Osteocyte (in vitro differentiated cells): ENCODE data around the gene ROS1. TPM values are rescaled to one million over a fixed set of nuclear protein-coding genes. Genes with fewer than 3 reads are reported as not detected.

Experiments
- DNase-seq: peaks from one replicate; pipeline ENCODE4 v3.0.0; 2021; ENCODE audit warnings: mixed read lengths; ENCODE audit not compliant: unreplicated experiment; ENCODE audit errors: extremely low spot score
- H3K27ac Mint-ChIP-seq: one replicate; pipeline ENCODE4 v1.8.0; 2021; ENCODE audit warnings: mild to moderate bottlenecking, mixed read lengths; ENCODE audit not compliant: unreplicated experiment
- H3K27me3 Mint-ChIP-seq: one replicate; pipeline ENCODE4 v1.8.0; 2021; ENCODE audit warnings: mixed read lengths; ENCODE audit not compliant: unreplicated experiment
- H3K36me3 Mint-ChIP-seq: one replicate; pipeline ENCODE4 v1.8.0; 2021; ENCODE audit warnings: mixed read lengths; ENCODE audit not compliant: unreplicated experiment
- H3K4me1 Mint-ChIP-seq: one replicate; pipeline ENCODE4 v1.8.0; 2021; ENCODE audit warnings: mixed read lengths; ENCODE audit not compliant: unreplicated experiment
- H3K4me3 Mint-ChIP-seq: one replicate; pipeline ENCODE4 v1.8.0; 2021; ENCODE audit warnings: mild to moderate bottlenecking, moderate library complexity, mixed read lengths; ENCODE audit not compliant: unreplicated experiment
- H3K9me3 Mint-ChIP-seq: one replicate; pipeline ENCODE4 v1.8.0; 2021; ENCODE audit warnings: mixed read lengths; ENCODE audit not compliant: unreplicated experiment
- total RNA-seq: library from RNA; stranded (reverse); gene quantifications from 2 replicates; pipeline ENCODE4 v1.2.1, GENCODE V29; 2021
- TF ChIP-seq, protein P1 (sequence below): fragments of 200-600 bp; sonication (generic); IDR thresholded peaks from 2 replicates; pipeline ENCODE4 v1.5.0; 2021; ENCODE audit warnings: antibody characterized with exemption, mild to moderate bottlenecking, moderate library complexity

Gene ROS1
- total RNA-seq, 1 donor from 2014 or later, result not detected

DNA sequence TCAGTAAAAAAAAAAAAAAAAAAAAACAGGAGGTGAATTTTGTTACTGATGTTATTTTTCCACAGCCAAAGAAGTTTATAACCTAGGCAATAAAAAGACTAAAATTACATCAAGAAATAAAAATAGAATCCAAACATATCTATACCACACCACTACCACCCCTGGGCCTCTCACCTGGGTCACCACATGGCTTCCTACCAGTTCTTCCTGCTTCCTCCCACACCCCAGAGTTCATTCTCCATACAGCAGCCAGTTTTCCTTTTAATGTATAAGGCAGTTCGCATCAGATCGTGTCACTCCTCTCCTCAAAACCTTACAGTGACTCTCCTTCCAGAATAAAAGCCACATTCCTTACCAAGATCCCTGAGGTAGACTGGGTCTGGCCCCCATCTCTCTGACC is 23.9 kb downstream of the ROS1 start:
- no peak overlapping the region for H3K27ac Mint-ChIP-seq
- H3K4me1 Mint-ChIP-seq, result no peaks in the 10 kb centered on the region
- no peak for DNase-seq
- H3K36me3 Mint-ChIP-seq, result no peaks in the 10 kb centered on the region
- H3K9me3 Mint-ChIP-seq, result no peaks in the 10 kb centered on the region
- TF ChIP-seq, protein P1, sequence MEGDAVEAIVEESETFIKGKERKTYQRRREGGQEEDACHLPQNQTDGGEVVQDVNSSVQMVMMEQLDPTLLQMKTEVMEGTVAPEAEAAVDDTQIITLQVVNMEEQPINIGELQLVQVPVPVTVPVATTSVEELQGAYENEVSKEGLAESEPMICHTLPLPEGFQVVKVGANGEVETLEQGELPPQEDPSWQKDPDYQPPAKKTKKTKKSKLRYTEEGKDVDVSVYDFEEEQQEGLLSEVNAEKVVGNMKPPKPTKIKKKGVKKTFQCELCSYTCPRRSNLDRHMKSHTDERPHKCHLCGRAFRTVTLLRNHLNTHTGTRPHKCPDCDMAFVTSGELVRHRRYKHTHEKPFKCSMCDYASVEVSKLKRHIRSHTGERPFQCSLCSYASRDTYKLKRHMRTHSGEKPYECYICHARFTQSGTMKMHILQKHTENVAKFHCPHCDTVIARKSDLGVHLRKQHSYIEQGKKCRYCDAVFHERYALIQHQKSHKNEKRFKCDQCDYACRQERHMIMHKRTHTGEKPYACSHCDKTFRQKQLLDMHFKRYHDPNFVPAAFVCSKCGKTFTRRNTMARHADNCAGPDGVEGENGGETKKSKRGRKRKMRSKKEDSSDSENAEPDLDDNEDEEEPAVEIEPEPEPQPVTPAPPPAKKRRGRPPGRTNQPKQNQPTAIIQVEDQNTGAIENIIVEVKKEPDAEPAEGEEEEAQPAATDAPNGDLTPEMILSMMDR, result no peak
- H3K27me3 Mint-ChIP-seq, result peaks cover 6% of the 10 kb centered on the region
- no peak overlapping the region for H3K4me3 Mint-ChIP-seq

DNA sequence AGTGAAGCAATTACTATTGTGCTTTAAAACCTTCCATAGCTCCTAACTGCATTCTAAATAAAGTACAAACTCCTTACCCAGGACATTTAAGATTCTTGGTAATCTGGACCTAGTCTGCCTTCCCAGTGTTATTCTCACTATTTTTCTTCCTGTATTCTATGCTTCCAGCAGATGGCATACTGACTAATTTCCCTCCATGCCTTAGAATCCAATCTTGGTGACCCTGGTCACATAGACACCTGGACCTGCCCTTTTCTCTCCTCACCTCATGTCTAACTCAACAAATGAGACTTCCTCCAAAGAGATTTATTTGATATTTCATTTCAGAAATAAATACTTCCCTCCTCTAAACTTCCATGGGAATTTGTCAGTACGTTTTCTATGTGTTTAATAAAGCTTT is 25.8 kb downstream of the ROS1 start:
- peaks cover 7% of the 10 kb centered on the region for H3K27me3 Mint-ChIP-seq
- no peak for DNase-seq
- H3K4me3 Mint-ChIP-seq, result no peak overlapping the region
- no peaks in the 10 kb centered on the region for H3K9me3 Mint-ChIP-seq
- H3K36me3 Mint-ChIP-seq, result no peaks in the 10 kb centered on the region
- no peaks in the 10 kb centered on the region for H3K4me1 Mint-ChIP-seq
- no peak overlapping the region for H3K27ac Mint-ChIP-seq
- TF ChIP-seq, protein P1, result peak; percentile 52

DNA sequence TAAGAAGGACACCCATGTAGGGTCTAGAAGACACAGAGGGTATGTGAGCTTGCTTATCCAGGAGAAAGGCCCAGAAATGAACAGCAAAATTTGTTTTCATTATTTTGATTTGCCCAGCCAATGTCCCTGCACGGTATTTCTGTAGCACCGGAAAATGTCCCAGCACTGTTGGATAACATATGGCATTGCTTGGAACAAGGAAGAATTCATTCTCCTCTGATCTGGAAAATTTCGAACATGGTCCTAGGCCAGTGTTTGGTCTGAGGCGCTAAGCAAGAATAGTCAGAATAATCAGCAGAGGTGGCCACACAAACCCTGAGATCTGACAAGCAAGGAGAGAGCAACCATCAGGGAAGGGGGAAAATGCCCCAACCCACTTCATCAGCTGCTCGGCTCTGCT is 26.6 kb downstream of the ROS1 start:
- Mint-ChIP-seq H3K9me3 (no peaks in the 10 kb centered on the region), H3K27me3 (peaks cover 12% of the 10 kb centered on the region), H3K36me3 (no peaks in the 10 kb centered on the region)

DNA sequence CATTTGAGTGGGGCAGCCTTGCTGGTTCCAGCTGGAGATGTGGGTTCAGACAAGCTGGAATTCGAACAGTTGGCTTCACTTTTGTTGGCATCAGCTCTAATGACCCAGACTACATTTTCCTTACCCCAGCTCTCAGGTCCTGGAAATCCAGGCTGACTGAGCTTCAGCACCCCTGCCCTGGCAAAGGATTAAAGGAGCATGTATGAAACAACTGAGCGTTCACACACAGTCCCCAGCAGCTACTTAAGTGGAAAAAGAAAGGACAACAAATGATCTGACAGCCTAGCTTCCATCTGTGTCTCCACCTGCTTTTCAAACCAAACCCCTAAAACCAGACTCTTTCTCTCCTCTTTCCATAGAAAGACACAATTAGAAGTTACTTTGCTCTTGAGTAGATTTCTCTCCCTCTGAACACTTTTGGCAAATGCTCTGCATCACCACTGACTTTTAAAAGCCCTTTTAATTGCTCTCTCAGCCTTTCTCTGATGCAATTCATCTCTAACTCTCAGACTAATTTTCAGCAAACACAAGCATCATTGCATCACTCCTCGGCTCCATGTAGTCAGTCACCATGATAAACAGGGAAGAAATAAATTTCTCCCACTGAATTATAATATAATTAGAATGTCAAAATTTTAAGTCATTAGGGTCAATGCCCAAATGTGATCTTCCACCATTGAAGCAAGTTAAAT is 28.1 kb downstream of the ROS1 start:
- TF ChIP-seq, protein P1, result no peak
- Mint-ChIP-seq H3K4me3 (no peak overlapping the region), H3K4me1 (no peaks in the 10 kb centered on the region), H3K9me3 (no peaks in the 10 kb centered on the region), H3K36me3 (no peaks in the 10 kb centered on the region), H3K27me3 (peaks cover 23% of the 10 kb centered on the region), H3K27ac (no peak overlapping the region)
- DNase-seq, result no peak

More for the DNA sequence above, 26.6 kb downstream of the ROS1 start:
- no peaks in the 10 kb centered on the region for H3K4me1 Mint-ChIP-seq
- DNase-seq, result no peak
- TF ChIP-seq, protein P1, result no peak
- H3K4me3 Mint-ChIP-seq, result no peak overlapping the region
- H3K27ac Mint-ChIP-seq, result no peak overlapping the region

DNA sequence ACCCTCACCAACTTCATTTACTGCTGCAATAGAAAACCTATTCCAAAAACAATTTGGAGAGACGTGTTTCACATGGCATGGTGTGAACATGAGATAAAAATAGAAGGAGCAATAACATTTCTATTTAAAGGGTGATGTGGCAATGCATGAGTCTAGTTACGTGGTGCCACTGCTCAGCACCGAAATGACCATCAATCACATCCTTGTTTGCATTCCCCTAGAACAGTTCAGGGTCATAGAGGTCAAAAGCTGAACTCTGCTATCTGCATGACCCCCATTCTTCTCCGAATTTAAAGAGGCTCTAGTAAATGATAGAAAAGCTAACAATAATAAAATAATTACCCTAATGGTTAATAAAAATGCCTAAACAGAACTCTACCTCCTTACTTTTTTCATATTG is 29.5 kb downstream of the ROS1 start:
- DNase-seq, result no peak
- TF ChIP-seq, protein P1, result no peak
- Mint-ChIP-seq H3K4me3 (no peak overlapping the region), H3K27me3 (peaks cover 32% of the 10 kb centered on the region), H3K4me1 (no peaks in the 10 kb centered on the region), H3K9me3 (no peaks in the 10 kb centered on the region), H3K27ac (no peak overlapping the region), H3K36me3 (no peaks in the 10 kb centered on the region)
